ENCODE data around the gene CBLIF. TPM values are rescaled to one million over a fixed set of nuclear protein-coding genes. Genes with fewer than 3 reads are reported as not detected.

Gene CBLIF
- total and polyA plus RNA-seq, 2 of the 8 experiments (the other 6 are each of a cell fraction or from before 2014, with no cell fraction given), result not detected

GRCh38 chr11:59865031-59865430, 19.7 kb upstream of the CBLIF start:
- FAIRE-seq, result no peak
- TF ChIP-seq SIX5 (IDR thresholded peaks at IDR 0.05; ENCODE audit: low read depth, low read length) (no peak), RXRA (IDR thresholded peaks at IDR 0.05; ENCODE audit: insufficient read depth, low read depth, low read length) (no peak), RAD21 (IDR thresholded peaks at IDR 0.05 in 1 of 2, conservative IDR thresholded peaks at IDR 0.05 in 1 of 2; ENCODE audit: low read depth in 2 of 2, low read length in 2 of 2) (no peak), ATF3 (IDR thresholded peaks at IDR 0.05; ENCODE audit: insufficient read depth, low read depth, low read length) (no peak), CTBP2 (IDR thresholded peaks at IDR 0.05; ENCODE audit: borderline replicate concordance, insufficient read depth, insufficient read length, low read length) (no peak), JUND (IDR thresholded peaks at IDR 0.05; ENCODE audit: low read length) (no peak), RNF2 (IDR thresholded peaks at IDR 0.05; ENCODE audit: borderline replicate concordance, low read depth, low read length, missing control alignments, poor library complexity, severe bottlenecking) (no peak), CBX5 (IDR thresholded peaks at IDR 0.05; ENCODE audit: low read depth, low read length) (no peak), POLR2A (IDR thresholded peaks at IDR 0.05; ENCODE audit: control extremely low read depth in 1 of 2, low read depth in 2 of 2, low read length in 2 of 2) (no peak), PHF8 (conservative IDR thresholded peaks at IDR 0.05; ENCODE audit: low read depth, low read length) (no peak), CEBPB (IDR thresholded peaks at IDR 0.05; ENCODE audit: low read depth, low read length) (no peak), YY1 (IDR thresholded peaks at IDR 0.05; ENCODE audit: low read depth, low read length) (no peak)

More at GRCh38 chr11:59865031-59865430, 19.7 kb upstream of the CBLIF start:
- Histone ChIP-seq H3K79me1 (ENCODE audit: low read depth, low read length) (no peaks in the 10 kb centered on the region), H3K18ac (ENCODE audit: extremely low read depth, low read length) (no peak overlapping the region), H2AFZ (ENCODE audit: low read length) (no peak overlapping the region), H3K4me3 (ENCODE audit: extremely low read depth in 1 of 4, insufficient read depth in 2 of 4, low read depth in 3 of 4, low read length in 4 of 4) (no peak overlapping the region), H2BK5ac (ENCODE audit: low read depth, low read length) (no peak overlapping the region), H2BK12ac (ENCODE audit: low read depth, low read length) (no peak overlapping the region), H3K9me3 (ENCODE audit: insufficient read depth in 2 of 2, low read depth in 1 of 2, low read length in 1 of 2) (no peaks in the 10 kb centered on the region), H3K56ac (replicated peaks; ENCODE audit: insufficient read length, low read depth, low read length) (no peak overlapping the region), H3K23me2 (ENCODE audit: low read depth, low read length) (no peaks in the 10 kb centered on the region), H2BK120ac (replicated peaks; ENCODE audit: low read depth, low read length) (no peak overlapping the region), H3K23ac (ENCODE audit: insufficient read length) (no peak overlapping the region), H3K27ac (ENCODE audit: low read depth, low read length) (no peak overlapping the region), H4K5ac (ENCODE audit: insufficient read length, low read depth, low read length) (no peak overlapping the region), H2AK5ac (ENCODE audit: low read depth, low read length) (no peak overlapping the region), H3K36me3 (ENCODE audit: control insufficient read depth in 2 of 4, insufficient read depth in 4 of 4, low read length in 3 of 4) (no peaks in the 10 kb centered on the region), H4K20me1 (replicated peaks in 1 of 2; ENCODE audit: control insufficient read depth in 1 of 2, insufficient read depth in 2 of 2, low read length in 2 of 2) (no peaks in the 10 kb centered on the region), H4K8ac (ENCODE audit: extremely low read depth, insufficient read depth, low read length) (no peak overlapping the region), H3K4me1 (replicated peaks in 1 of 4; ENCODE audit: control insufficient read depth in 3 of 4, insufficient read depth in 4 of 4, low read length in 3 of 4) (no peaks in the 10 kb centered on the region), H4K91ac (replicated peaks; ENCODE audit: insufficient read length, low read length) (no peak overlapping the region), H3K4me2 (ENCODE audit: insufficient read depth in 1 of 2, low read depth in 2 of 2, low read length in 2 of 2) (no peak overlapping the region), H3K9ac (replicated peaks in 1 of 4; ENCODE audit: extremely low read depth in 1 of 4, low read depth in 3 of 4, low read length in 3 of 4) (no peak overlapping the region), H2BK20ac (ENCODE audit: low read length) (no peak overlapping the region), H3K79me2 (ENCODE audit: control insufficient read depth in 1 of 2, insufficient read depth in 2 of 2, low read length in 2 of 2) (no peaks in the 10 kb centered on the region), H3K27me3 (replicated peaks in 1 of 4; ENCODE audit: control insufficient read depth in 3 of 4, extremely low read depth in 1 of 4, insufficient read depth in 3 of 4, low read length in 3 of 4) (no peaks in the 10 kb centered on the region), H3K14ac (ENCODE audit: insufficient read length) (no peak overlapping the region), H2BK15ac (ENCODE audit: low read length) (no peak overlapping the region), H3K4ac (replicated peaks; ENCODE audit: insufficient read length, low read depth, low read length) (no peak overlapping the region)
- POLR2A ChIA-PET (ENCODE audit: partially characterized antibody), result no interaction called here
- no peak for DNase-seq (ENCODE audit: low read depth in 1 of 2, low spot score in 2 of 2)
- 92% methylated on average over 1 of the region's 1 CpG; no CpG with 5 or more reads in 1 of the 2 experiments for WGBS, 2 experiments (ENCODE audit: extremely low coverage in 1 of 2, insufficient coverage in 1 of 2, insufficient read length in 1 of 2, insufficient replicate concordance in 2 of 2, low coverage in 1 of 2, low lambda C conversion rate in 2 of 2, missing lambda C conversion rate in 1 of 2)
- CTCF ChIA-PET (ENCODE audit: partially characterized antibody), result interaction anchor here (1.4 to 1.6 kb wide), 2 partner anchors 23 to 26 kb away, joined by 4 read pairs; no protein-coding TSS in a partner anchor

All from H1 (cell line).